ENCODE measurements around the gene DMXL1. TPM values are rescaled to one million over a fixed set of nuclear protein-coding genes. Genes with fewer than 3 reads are reported as not detected.

DMXL1 gene
- total RNA-seq, 1 experiment from 2014 or later, result 30.0 TPM

GRCh38 chr5:119153629-119154028, 82.7 kb downstream of the DMXL1 start:
- Mint-ChIP-seq H3K9me3 (ENCODE audit: unreplicated experiment) (no peaks in the 10 kb centered on the region), H3K27me3 (ENCODE audit: insufficient read depth, unreplicated experiment) (no peaks in the 10 kb centered on the region), H3K27ac (ENCODE audit: unreplicated experiment) (no peak overlapping the region), H3K4me3 (ENCODE audit: unreplicated experiment) (no peak overlapping the region), H3K36me3 (ENCODE audit: insufficient read depth, unreplicated experiment) (peaks cover 10% of the 10 kb centered on the region), H3K4me1 (ENCODE audit: low read depth, unreplicated experiment) (no peaks in the 10 kb centered on the region)
- H3K9me3 ChIP-seq, result no peaks in the 10 kb centered on the region
- no peaks in the 10 kb centered on the region for H3K4me1 ChIP-seq
- TF ChIP-seq CTCF (IDR thresholded peaks at IDR 0.05; ENCODE audit: insufficient read depth in 1 of 2, low read depth in 1 of 2, low read length in 1 of 2, severe bottlenecking in 1 of 2, unreplicated experiment in 1 of 2), result no peak
- CTCF ChIA-PET, result no interaction called here
- no peak for DNase-seq
- intact Hi-C loops (cut with micrococcal nuclease; ENCODE audit: unreplicated experiment), result no loop called here
- H3K27me3 ChIP-seq (replicated peaks; ENCODE audit: control insufficient read depth, insufficient read depth, low read length), result no peaks in the 10 kb centered on the region
- POLR2A ChIA-PET, result no interaction called here
- no peak overlapping the region for H3K4me3 ChIP-seq (ENCODE audit: low read depth, low read length)
- no TSS peak for BruUV-seq (replicated peaks)
- peaks cover 1% of the 10 kb centered on the region; the same call in 1 of the 2 replicates for H3K36me3 ChIP-seq (ENCODE audit: control insufficient read depth, insufficient read depth, low read length)

GRCh38 chr5:119158144-119158543, 87.3 kb downstream of the DMXL1 start:
- no peaks in the 10 kb centered on the region for H3K27me3 ChIP-seq (replicated peaks; ENCODE audit: control insufficient read depth, insufficient read depth, low read length)
- no peak for TF ChIP-seq CTCF (IDR thresholded peaks at IDR 0.05; ENCODE audit: insufficient read depth in 1 of 2, low read depth in 1 of 2, low read length in 1 of 2, severe bottlenecking in 1 of 2, unreplicated experiment in 1 of 2)
- Mint-ChIP-seq H3K36me3 (ENCODE audit: insufficient read depth, unreplicated experiment) (peaks cover 6% of the 10 kb centered on the region), H3K27me3 (ENCODE audit: insufficient read depth, unreplicated experiment) (no peaks in the 10 kb centered on the region), H3K4me3 (ENCODE audit: unreplicated experiment) (no peak overlapping the region), H3K27ac (ENCODE audit: unreplicated experiment) (no peak overlapping the region), H3K9me3 (ENCODE audit: unreplicated experiment) (no peaks in the 10 kb centered on the region), H3K4me1 (ENCODE audit: low read depth, unreplicated experiment) (no peaks in the 10 kb centered on the region)
- DNase-seq, result no peak
- POLR2A ChIA-PET, result no interaction called here
- no TSS peak for BruUV-seq (replicated peaks)
- no peak overlapping the region for H3K4me3 ChIP-seq (ENCODE audit: low read depth, low read length)
- no peaks in the 10 kb centered on the region for H3K36me3 ChIP-seq (ENCODE audit: control insufficient read depth, insufficient read depth, low read length)
- intact Hi-C loops (cut with micrococcal nuclease; ENCODE audit: unreplicated experiment), result no loop called here
- CTCF ChIA-PET, result no interaction called here
- no peaks in the 10 kb centered on the region for H3K4me1 ChIP-seq
- no peaks in the 10 kb centered on the region for H3K9me3 ChIP-seq

- peaks cover 8% of the 10 kb centered on the region for H3K36me3 Mint-ChIP-seq (ENCODE audit: insufficient read depth, unreplicated experiment)
- DNase-seq, result no peak
Measured at GRCh38 chr5:119161430-119161829, 90.5 kb downstream of the DMXL1 start.

More at GRCh38 chr5:119161430-119161829, 90.5 kb downstream of the DMXL1 start:
- Histone ChIP-seq H3K4me3 (ENCODE audit: low read depth, low read length) (no peak overlapping the region), H3K27me3 (replicated peaks; ENCODE audit: control insufficient read depth, insufficient read depth, low read length) (no peaks in the 10 kb centered on the region), H3K36me3 (ENCODE audit: control insufficient read depth, insufficient read depth, low read length) (no peaks in the 10 kb centered on the region), H3K4me1 (no peaks in the 10 kb centered on the region), H3K9me3 (no peaks in the 10 kb centered on the region)
- H3K27me3 Mint-ChIP-seq (ENCODE audit: insufficient read depth, unreplicated experiment), result no peaks in the 10 kb centered on the region
- no TSS peak for BruUV-seq (replicated peaks)
- no peak overlapping the region for H3K27ac Mint-ChIP-seq (ENCODE audit: unreplicated experiment)
- H3K4me3 Mint-ChIP-seq (ENCODE audit: unreplicated experiment), result no peak overlapping the region
- no peak for TF ChIP-seq CTCF (IDR thresholded peaks at IDR 0.05; ENCODE audit: insufficient read depth in 1 of 2, low read depth in 1 of 2, low read length in 1 of 2, severe bottlenecking in 1 of 2, unreplicated experiment in 1 of 2)
- H3K9me3 Mint-ChIP-seq (ENCODE audit: unreplicated experiment), result no peaks in the 10 kb centered on the region
- CTCF ChIA-PET, result no interaction called here
- H3K4me1 Mint-ChIP-seq (ENCODE audit: low read depth, unreplicated experiment), result no peaks in the 10 kb centered on the region
- intact Hi-C loops (cut with micrococcal nuclease; ENCODE audit: unreplicated experiment), result no loop called here
- POLR2A ChIA-PET, result no interaction called here
